GM18867 (cell line): ENCODE results near the gene TMEM79.

Experiments used
- ATAC-seq: cut with Tn5 transposase; IDR thresholded peaks from one replicate; pipeline ENCODE4 v1.9.1; 2021; ENCODE audit warnings: mild to moderate bottlenecking, moderate library complexity; ENCODE audit not compliant: unreplicated experiment

Gene TMEM79, protein sequence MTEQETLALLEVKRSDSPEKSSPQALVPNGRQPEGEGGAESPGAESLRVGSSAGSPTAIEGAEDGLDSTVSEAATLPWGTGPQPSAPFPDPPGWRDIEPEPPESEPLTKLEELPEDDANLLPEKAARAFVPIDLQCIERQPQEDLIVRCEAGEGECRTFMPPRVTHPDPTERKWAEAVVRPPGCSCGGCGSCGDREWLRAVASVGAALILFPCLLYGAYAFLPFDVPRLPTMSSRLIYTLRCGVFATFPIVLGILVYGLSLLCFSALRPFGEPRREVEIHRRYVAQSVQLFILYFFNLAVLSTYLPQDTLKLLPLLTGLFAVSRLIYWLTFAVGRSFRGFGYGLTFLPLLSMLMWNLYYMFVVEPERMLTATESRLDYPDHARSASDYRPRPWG

GRCh38 chr1:156284112-156284511 lies at the start of gene TMEM79:
TMEM79 (plus strand) TSS chr1:156284325; CDS start chr1:156285227, 902 bp downstream.
- no peak for ATAC-seq

GRCh38 chr1:156236164-156236563 lies 48.0 kb upstream of the TMEM79 start:
- ATAC-seq = no peak

DNA sequence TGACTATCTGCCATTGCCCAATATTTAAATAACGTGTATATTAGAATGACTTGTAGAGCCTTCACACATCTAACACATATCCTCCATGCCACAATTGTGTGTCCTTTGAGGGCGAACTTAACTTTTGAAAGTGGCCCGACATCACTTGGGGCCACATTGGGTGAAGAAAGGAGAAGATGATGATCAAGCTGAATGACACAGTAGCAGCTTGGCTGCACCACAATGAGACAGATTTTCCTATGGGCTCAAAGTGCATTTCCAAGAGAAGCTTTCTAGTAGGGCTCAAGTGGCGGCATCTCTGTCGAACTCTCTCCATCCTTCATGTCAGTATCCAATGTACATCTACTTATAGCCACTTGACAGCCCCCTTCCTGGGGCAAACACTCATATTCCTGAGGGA lies 45.9 kb upstream of the TMEM79 start:
- ATAC-seq = no peak

DNA sequence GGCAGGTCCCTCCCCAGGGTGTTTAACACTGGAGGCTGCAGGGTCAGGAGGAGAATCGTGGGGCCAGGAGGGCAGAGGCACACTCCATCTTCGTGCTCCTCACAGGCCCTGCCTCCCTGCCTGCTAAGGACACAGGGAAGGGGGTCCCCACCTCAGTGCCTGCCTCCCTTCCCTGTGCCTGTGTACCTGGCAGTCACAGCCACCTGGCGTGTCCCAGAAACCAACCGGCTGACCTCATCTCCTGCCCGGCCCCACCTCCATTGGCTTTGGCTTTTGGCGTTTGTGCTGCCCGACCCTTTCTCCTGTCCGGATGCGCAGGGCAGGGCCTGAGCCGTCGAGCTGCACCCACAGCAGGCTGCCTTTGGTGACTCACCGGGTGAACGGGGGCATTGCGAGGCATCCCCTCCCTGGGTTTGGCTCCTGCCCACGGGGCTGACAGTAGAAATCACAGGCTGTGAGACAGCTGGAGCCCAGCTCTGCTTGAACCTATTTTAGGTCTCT lies 42.8 kb upstream of the TMEM79 start:
- no peak for ATAC-seq

DNA sequence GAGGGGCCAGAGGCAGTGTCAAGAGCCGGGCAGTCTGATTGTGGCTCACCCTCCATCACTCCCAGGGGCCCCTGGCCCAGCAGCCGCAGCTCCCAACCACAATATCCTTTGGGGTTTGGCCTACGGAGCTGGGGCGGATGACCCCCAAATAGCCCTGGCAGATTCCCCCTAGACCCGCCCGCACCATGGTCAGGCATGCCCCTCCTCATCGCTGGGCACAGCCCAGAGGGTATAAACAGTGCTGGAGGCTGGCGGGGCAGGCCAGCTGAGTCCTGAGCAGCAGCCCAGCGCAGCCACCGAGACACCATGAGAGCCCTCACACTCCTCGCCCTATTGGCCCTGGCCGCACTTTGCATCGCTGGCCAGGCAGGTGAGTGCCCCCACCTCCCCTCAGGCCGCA lies 42.2 kb upstream of the TMEM79 start, which contains the start of gene BGLAP:
Gene BGLAP, plus strand, starts transcription at position 259 of the 400 bp plus-strand sequence. Its CDS starts 48 bp downstream, at position 307.
- ATAC-seq = no peak

DNA sequence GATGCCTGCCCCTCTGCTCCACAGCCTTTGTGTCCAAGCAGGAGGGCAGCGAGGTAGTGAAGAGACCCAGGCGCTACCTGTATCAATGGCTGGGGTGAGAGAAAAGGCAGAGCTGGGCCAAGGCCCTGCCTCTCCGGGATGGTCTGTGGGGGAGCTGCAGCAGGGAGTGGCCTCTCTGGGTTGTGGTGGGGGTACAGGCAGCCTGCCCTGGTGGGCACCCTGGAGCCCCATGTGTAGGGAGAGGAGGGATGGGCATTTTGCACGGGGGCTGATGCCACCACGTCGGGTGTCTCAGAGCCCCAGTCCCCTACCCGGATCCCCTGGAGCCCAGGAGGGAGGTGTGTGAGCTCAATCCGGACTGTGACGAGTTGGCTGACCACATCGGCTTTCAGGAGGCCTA lies 41.4 kb upstream of the TMEM79 start:
- ATAC-seq = no peak

GRCh38 chr1:156244126-156244525 lies 40.0 kb upstream of the TMEM79 start:
- no peak for ATAC-seq

- no peak for ATAC-seq
Measured at GRCh38 chr1:156244712-156245111, 39.4 kb upstream of the TMEM79 start.

- no peak for ATAC-seq
Measured at GRCh38 chr1:156245451-156246232, 38.5 kb upstream of the TMEM79 start.

DNA sequence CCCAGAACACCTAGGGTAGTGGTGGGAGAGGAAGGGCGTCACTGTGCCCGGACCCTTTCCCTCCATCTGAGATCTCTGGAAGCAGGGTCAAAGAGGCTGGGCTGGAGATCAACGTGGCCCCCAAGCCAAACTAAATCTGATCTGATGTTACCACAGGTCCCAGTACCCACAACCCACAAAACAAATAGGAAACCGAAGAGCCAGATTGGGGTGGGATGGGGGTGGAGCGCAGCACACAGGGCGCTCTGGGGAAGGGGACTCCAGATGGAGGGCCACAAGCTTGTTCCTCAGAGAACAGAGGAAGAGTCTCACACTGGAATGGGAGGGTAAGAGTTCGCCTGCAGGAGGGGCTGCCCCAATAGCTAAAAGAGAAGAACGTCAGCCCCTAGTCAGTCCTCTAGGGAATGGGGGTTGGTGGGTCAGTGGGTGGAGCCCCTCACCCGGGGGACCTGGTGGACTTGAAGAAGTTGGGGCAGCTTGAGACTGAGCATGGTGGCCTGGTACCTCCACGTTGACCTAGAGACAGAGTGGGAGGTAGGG lies 37.8 kb upstream of the TMEM79 start:
- ATAC-seq = no peak

- no peak for ATAC-seq
Measured at GRCh38 chr1:156246781-156247459, 37.2 kb upstream of the TMEM79 start.

DNA sequence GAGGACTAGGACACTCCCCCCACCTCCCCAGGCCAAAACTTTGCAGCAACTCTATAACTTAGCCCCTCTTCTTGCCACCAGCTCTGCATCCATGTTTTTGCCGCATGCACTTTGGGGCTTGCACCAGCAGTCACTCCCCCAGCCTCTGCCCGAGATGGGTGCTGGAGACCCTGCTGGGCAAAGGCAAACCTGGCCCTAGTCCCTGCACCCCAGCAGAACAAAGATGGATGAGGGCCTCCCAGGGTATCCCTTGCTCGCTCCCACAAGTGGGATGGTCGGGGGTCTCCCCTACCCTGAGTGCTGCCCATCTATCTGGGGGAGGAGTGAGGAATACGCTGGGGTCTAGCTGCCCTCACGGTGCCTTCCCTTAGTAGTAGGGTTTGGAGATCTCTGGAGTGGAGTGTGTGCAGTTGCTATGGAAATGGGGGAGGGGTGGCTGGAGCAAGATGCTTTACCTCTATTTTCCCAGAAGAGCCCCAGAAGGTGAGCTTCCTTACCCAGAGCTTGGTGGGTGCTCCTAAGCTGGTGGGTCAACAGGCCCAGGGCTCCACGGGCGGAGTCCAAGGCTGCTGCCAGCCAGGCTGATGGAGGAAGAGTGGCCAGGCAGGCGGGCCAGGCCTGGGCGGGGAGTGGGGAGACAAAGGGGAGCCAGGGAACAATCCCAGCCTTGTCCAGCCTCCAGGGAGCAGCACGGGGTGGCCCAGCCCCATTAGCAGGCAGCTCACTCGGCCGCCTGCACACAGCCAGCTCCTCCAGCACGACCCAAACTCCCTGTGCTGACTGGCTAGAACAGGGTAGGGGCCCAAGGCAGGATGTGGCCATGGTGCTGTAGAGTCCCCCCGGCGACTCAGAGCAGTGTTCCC lies 36.4 kb upstream of the TMEM79 start, which contains the start of gene PAQR6:
Gene PAQR6, minus strand, starts transcription at position 597 of the 863 bp plus-strand sequence. CDS start 1,325 bp downstream, outside the sequence.
- no peak for ATAC-seq

GRCh38 chr1:156248323-156248683 lies 35.8 kb upstream of the TMEM79 start:
- no peak for ATAC-seq

DNA sequence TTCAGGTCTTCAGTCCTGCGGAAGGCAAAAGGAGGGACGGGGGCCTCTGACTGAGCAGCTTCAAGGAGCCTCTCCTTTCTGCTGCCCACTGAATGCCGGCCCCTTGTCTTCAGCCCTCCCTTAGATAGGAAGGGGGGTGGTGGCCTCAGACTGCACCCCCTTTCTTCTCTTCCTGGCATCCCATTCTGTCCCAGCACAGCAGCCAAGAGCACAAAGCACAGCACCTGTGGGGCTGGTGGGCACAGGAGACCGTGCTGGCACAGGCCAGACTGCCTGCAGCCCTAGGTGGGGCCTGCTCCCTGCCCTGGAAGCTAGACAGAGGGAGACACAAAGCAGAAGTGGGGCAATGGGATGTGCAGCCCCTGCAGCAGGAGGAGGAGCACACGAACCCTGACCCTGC lies 34.5 kb upstream of the TMEM79 start:
- ATAC-seq = no peak

DNA sequence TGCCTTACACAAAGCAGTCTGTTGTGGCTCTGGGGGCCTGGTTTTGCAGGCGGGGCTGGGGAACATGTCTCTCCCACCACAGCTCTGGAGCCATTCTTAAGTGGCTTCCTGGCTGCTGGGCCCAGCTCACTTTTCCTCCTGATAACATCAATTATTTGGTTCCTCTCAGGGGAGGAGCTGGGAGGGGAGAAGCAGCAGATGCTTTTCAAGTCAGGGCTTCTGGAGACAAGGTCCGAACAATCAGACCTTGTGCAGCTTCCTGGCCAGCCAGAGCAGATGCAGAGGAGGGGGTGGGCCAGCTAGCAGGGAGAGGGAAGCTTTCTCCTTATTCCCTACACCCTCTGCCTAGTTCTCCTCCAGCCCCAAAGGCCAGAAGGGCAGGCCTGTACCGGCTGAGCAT lies 32.6 kb upstream of the TMEM79 start:
- no peak for ATAC-seq

DNA sequence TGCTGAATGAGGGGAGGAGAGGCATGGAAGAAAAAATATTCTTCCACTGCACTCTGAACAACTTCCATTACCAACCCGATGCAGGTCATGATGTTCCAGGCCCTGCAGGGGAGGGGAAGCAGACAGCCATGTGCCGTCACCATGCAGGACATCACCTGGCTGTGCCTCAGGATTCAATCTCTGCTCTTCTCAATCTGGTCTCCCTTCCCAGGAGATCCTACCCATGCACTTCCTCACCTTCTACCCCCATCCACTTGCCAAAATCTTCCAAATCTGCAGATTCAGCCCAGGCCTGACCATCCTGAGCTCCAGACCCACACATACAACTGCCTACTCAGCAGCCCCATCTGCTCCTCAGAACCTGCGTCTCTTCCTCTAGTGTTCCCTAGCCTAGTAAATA lies 30.5 kb upstream of the TMEM79 start:
- ATAC-seq = no peak

DNA sequence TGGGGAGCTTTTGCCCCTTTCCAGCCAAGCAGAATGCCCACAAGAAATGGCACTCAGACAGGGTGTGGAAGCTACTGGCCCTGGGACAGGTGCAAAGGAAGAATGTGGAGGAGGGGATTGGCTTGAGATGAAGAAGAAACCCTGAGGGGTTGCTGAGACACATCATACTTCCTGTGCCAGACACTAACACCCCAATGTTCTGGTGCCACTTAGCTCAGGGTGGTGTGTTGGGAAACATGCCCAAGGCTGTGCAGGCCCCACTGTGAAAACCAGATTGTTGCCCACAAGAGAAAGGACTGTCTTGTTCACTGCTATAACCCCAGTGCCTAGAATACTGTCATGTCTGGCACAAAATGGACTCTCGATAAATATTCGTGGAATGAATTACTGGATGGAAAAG lies 26.4 kb upstream of the TMEM79 start:
- ATAC-seq = no peak

- no peak for ATAC-seq
Measured at GRCh38 chr1:156258859-156259258, 25.3 kb upstream of the TMEM79 start.

GRCh38 chr1:156259805-156260204 lies 24.3 kb upstream of the TMEM79 start:
- ATAC-seq = no peak

- no peak for ATAC-seq
Measured at GRCh38 chr1:156260896-156261295, 23.2 kb upstream of the TMEM79 start.
